GM23338 (cell line): ENCODE measurements around the gene DNAH8. TPM values are rescaled to one million over a fixed set of nuclear protein-coding genes. Genes with fewer than 3 reads are reported as not detected.
A peak's percentile ranks its signal among the peaks of the same experiment; 100 is the strongest.

ENCODE experiments used
- ATAC-seq: fragments of 200-7000 bp; cut with Tn5 transposase; 3 replicates; pipeline ENCODE4 v1.9.1; 2020
- DNase-seq: peaks from one replicate; pipeline ENCODE4 v3.0.0-alpha.2; 2015; ENCODE audit warnings: low spot score
- H2AFZ ChIP-seq: fragments of 200-600 bp; sonication (generic); 2 replicates; pipeline ENCODE4 v1.8.0; 2016; ENCODE audit warnings: antibody characterized with exemption, mild to moderate bottlenecking, moderate library complexity
- H3F3A ChIP-seq: fragments of 200-600 bp; sonication (generic); replicated peaks from 2 replicates; pipeline ENCODE4 v1.8.0; 2017; ENCODE audit warnings: antibody characterized with exemption, mixed run types, low read depth
- H3K27ac ChIP-seq: fragments of 200-600 bp; sonication (generic); 2 replicates; pipeline ENCODE4 v1.6.1; 2016; ENCODE audit warnings: low read depth
- H3K27me3 ChIP-seq: fragments of 200-600 bp; sonication (generic); 2 replicates; pipeline ENCODE4 v1.8.0; 2016; ENCODE audit warnings: mild to moderate bottlenecking, mixed run types, moderate library complexity; ENCODE audit not compliant: insufficient read depth
- H3K36me3 ChIP-seq: fragments of 200-600 bp; sonication (generic); 2 replicates; pipeline ENCODE4 v1.8.0; 2016; ENCODE audit warnings: mild to moderate bottlenecking; ENCODE audit not compliant: insufficient read depth
- H3K4me1 ChIP-seq: fragments of 200-600 bp; sonication (generic); 2 replicates; pipeline ENCODE4 v1.8.0; 2016; ENCODE audit warnings: mild to moderate bottlenecking, moderate library complexity; ENCODE audit not compliant: insufficient read depth
- H3K4me2 ChIP-seq: fragments of 200-600 bp; sonication (generic); 2 replicates; pipeline ENCODE4 v1.7.1; 2017; ENCODE audit warnings: mixed run types
- H3K4me3 ChIP-seq: fragments of 200-600 bp; sonication (generic); 2 replicates; pipeline ENCODE4 v1.6.1; 2016; ENCODE audit warnings: mixed run types
- H3K79me2 ChIP-seq: fragments of 200-600 bp; sonication (generic); replicated peaks from 2 replicates; pipeline ENCODE4 v1.8.0; 2017; ENCODE audit warnings: mild to moderate bottlenecking; ENCODE audit not compliant: insufficient read depth
- H3K9me2 ChIP-seq: fragments of 200-600 bp; sonication (generic); 2 replicates; pipeline ENCODE4 v1.8.0; 2017; ENCODE audit not compliant: insufficient read depth
- H4K20me1 ChIP-seq: fragments of 200-600 bp; sonication (generic); replicated peaks from 2 replicates; pipeline ENCODE4 v1.8.0; 2017; ENCODE audit warnings: mild to moderate bottlenecking; ENCODE audit not compliant: insufficient read depth
- H3K27ac Mint-ChIP-seq: 2 replicates; pipeline ENCODE4 v1.8.0; 2020; ENCODE audit warnings: inconsistent platforms, mild to moderate bottlenecking, moderate library complexity, mixed read lengths
- H3K27me3 Mint-ChIP-seq: 3 replicates; pipeline ENCODE4 v1.8.0; 2022; ENCODE audit warnings: low read depth, mild to moderate bottlenecking, moderate library complexity, mixed read lengths, inconsistent platforms; ENCODE audit not compliant: insufficient read depth, poor library complexity
- H3K36me3 Mint-ChIP-seq: 3 replicates; pipeline ENCODE4 v1.8.0; 2021; ENCODE audit warnings: low read depth, mild to moderate bottlenecking, inconsistent platforms, moderate library complexity, mixed read lengths
- H3K4me1 Mint-ChIP-seq: 3 replicates; pipeline ENCODE4 v1.8.0; 2020; ENCODE audit warnings: mild to moderate bottlenecking, inconsistent platforms, mixed read lengths
- H3K4me3 Mint-ChIP-seq: 3 replicates; pipeline ENCODE4 v1.8.0; 2021; ENCODE audit warnings: moderate library complexity, mild to moderate bottlenecking, inconsistent platforms, mixed read lengths
- H3K9me3 Mint-ChIP-seq: 3 replicates; pipeline ENCODE4 v1.8.0; 2020; ENCODE audit warnings: moderate library complexity, mild to moderate bottlenecking, inconsistent platforms, mixed read lengths
- CTCF ChIP-seq, 2 experiments: fragments of 200-600 bp in 1 of 2; sonication (generic) in 1 of 2; conservative IDR thresholded peaks; 2 replicates each; pipeline versions ENCODE4 v1.5.1 to v1.6.1; 2016 to 2017; ENCODE audit warnings: antibody characterized with exemption in 2 of 2, low read depth in 2 of 2, mild to moderate bottlenecking in 2 of 2, moderate library complexity in 1 of 2
- EZH2 ChIP-seq: fragments of 200-600 bp; sonication (generic); IDR thresholded peaks from one replicate; pipeline ENCODE4 v1.8.0; 2017; ENCODE audit warnings: antibody characterized with exemption, mild to moderate bottlenecking, low read depth; ENCODE audit not compliant: unreplicated experiment
- JUNB ChIP-seq: IDR thresholded peaks from one replicate; pipeline ENCODE4 v1.6.1; 2016; ENCODE audit warnings: antibody characterized with exemption; ENCODE audit not compliant: unreplicated experiment
- polyA plus RNA-seq: library from polyadenylated mRNA; unstranded; fragments of >200 nt; fragmentation: Nextera tagmentation; extraction: Ambion mirVana; gene quantifications from 2 replicates; pipeline ENCODE4 v1.2.1, GENCODE V29; 2016
- total RNA-seq: library from RNA; depleted of rRNA; stranded (reverse); fragments of >200 nt; shearing (Covaris generic); gene quantifications from 2 replicates; pipeline ENCODE4 v1.2.3, GENCODE V29; 2014
- TF ChIP-seq, protein P1 (sequence below): fragments of 250-450 bp; sonication (Bioruptor Pico); IDR thresholded peaks from 2 replicates; pipeline ENCODE4 v1.5.0; 2020; ENCODE audit warnings: mild to moderate bottlenecking, moderate library complexity

The DNAH8 gene
- total and polyA plus RNA-seq, 2 experiments from 2014 or later: 0.02 TPM; not detected in 1

- H3K27me3 ChIP-seq: no peaks in the 10 kb centered on the region
- no peaks in the 10 kb centered on the region for H3K36me3 Mint-ChIP-seq
Observed at GRCh38 chr6:38728203-38728602, 13.1 kb downstream of the DNAH8 start.

DNA sequence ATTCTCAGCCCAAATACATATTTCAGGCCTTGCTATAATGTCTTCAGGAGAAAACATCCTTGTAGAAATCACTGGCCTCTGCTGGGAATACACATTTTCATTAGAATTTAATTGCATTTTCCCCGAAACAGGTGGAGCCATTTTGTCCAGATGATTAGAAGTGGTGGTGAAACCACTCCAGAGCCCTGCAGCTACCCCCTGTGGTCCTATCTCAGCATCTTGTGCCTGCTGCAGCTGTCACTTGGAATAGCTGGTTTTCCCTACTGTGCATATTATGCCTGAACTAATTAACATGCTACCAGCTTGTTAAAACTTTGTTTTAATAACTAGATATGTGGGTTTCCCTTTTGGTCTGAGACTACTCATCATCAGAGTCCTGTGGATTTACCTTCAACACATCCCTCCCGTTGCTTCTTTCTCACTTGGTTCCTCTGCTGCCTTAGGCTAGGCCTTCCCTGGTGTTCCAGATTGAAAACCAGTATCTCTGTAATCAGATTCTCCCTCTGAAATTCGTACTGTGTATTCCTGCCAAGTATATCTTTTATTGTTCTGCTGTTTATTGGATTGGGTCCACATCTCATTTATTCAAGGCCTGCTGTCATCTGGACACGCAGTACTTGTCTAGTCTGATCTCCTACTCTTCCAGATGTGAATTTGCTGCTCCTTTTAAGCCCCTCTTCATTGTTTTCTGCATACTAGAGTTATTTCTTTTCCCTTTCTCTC, 15.2 kb downstream of the DNAH8 start:
- DNase-seq: no peak
- Histone ChIP-seq H2AFZ (no peak overlapping the region), H3F3A (no peaks in the 10 kb centered on the region), H3K4me2 (no peak overlapping the region), H3K79me2 (no peaks in the 10 kb centered on the region), H4K20me1 (no peaks in the 10 kb centered on the region), H3K36me3 (no peaks in the 10 kb centered on the region), H3K4me1 (no peaks in the 10 kb centered on the region), H3K9me2 (no peaks in the 10 kb centered on the region), H3K4me3 (no peak overlapping the region), H3K27me3 (no peaks in the 10 kb centered on the region), H3K27ac (no peak overlapping the region)
- no peak overlapping the region for H3K27ac Mint-ChIP-seq
- H3K4me3 Mint-ChIP-seq: no peak overlapping the region
- TF ChIP-seq, protein P1, sequence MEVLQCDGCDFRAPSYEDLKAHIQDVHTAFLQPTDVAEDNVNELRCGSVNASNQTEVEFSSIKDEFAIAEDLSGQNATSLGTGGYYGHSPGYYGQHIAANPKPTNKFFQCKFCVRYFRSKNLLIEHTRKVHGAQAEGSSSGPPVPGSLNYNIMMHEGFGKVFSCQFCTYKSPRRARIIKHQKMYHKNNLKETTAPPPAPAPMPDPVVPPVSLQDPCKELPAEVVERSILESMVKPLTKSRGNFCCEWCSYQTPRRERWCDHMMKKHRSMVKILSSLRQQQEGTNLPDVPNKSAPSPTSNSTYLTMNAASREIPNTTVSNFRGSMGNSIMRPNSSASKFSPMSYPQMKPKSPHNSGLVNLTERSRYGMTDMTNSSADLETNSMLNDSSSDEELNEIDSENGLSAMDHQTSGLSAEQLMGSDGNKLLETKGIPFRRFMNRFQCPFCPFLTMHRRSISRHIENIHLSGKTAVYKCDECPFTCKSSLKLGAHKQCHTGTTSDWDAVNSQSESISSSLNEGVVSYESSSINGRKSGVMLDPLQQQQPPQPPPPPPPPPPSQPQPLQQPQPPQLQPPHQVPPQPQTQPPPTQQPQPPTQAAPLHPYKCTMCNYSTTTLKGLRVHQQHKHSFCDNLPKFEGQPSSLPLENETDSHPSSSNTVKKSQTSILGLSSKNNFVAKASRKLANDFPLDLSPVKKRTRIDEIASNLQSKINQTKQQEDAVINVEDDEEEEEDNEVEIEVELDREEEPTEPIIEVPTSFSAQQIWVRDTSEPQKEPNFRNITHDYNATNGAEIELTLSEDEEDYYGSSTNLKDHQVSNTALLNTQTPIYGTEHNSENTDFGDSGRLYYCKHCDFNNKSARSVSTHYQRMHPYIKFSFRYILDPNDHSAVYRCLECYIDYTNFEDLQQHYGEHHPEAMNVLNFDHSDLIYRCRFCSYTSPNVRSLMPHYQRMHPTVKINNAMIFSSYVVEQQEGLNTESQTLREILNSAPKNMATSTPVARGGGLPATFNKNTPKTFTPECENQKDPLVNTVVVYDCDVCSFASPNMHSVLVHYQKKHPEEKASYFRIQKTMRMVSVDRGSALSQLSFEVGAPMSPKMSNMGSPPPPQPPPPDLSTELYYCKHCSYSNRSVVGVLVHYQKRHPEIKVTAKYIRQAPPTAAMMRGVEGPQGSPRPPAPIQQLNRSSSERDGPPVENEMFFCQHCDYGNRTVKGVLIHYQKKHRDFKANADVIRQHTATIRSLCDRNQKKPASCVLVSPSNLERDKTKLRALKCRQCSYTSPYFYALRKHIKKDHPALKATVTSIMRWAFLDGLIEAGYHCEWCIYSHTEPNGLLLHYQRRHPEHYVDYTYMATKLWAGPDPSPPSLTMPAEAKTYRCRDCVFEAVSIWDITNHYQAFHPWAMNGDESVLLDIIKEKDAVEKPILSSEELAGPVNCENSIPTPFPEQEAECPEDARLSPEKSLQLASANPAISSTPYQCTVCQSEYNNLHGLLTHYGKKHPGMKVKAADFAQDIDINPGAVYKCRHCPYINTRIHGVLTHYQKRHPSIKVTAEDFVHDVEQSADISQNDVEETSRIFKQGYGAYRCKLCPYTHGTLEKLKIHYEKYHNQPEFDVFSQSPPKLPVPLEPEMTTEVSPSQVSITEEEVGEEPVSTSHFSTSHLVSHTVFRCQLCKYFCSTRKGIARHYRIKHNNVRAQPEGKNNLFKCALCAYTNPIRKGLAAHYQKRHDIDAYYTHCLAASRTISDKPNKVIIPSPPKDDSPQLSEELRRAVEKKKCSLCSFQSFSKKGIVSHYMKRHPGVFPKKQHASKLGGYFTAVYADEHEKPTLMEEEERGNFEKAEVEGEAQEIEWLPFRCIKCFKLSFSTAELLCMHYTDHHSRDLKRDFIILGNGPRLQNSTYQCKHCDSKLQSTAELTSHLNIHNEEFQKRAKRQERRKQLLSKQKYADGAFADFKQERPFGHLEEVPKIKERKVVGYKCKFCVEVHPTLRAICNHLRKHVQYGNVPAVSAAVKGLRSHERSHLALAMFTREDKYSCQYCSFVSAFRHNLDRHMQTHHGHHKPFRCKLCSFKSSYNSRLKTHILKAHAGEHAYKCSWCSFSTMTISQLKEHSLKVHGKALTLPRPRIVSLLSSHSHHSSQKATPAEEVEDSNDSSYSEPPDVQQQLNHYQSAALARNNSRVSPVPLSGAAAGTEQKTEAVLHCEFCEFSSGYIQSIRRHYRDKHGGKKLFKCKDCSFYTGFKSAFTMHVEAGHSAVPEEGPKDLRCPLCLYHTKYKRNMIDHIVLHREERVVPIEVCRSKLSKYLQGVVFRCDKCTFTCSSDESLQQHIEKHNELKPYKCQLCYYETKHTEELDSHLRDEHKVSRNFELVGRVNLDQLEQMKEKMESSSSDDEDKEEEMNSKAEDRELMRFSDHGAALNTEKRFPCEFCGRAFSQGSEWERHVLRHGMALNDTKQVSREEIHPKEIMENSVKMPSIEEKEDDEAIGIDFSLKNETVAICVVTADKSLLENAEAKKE: no peak
- TF ChIP-seq EZH2 (no peak), CTCF (conservative IDR thresholded peaks at IDR 0.05; ENCODE audit: low read depth in 2 of 2) (no peak)
- H3K4me1 Mint-ChIP-seq: peaks cover 4% of the 10 kb centered on the region; the same call in 2 of the 3 replicates
- peaks cover 1% of the 10 kb centered on the region; the same call in 1 of the 3 replicates for H3K9me3 Mint-ChIP-seq
- peaks cover 2% of the 10 kb centered on the region for H3K27me3 Mint-ChIP-seq
- H3K36me3 Mint-ChIP-seq: no peaks in the 10 kb centered on the region
- ATAC-seq: no peak

More at GRCh38 chr6:38728203-38728602, 13.1 kb downstream of the DNAH8 start:
- Histone ChIP-seq H3K36me3 (no peaks in the 10 kb centered on the region), H3K9me2 (no peaks in the 10 kb centered on the region), H2AFZ (peak overlapping the region; percentile 21; the same call in 1 of the 2 replicates), H3F3A (no peaks in the 10 kb centered on the region), H3K4me2 (no peak overlapping the region), H3K4me1 (no peaks in the 10 kb centered on the region), H3K4me3 (no peak overlapping the region), H3K27ac (no peak overlapping the region), H4K20me1 (no peaks in the 10 kb centered on the region), H3K79me2 (no peaks in the 10 kb centered on the region)
- peaks cover 2% of the 10 kb centered on the region for H3K27me3 Mint-ChIP-seq
- H3K4me3 Mint-ChIP-seq: no peak overlapping the region
- H3K4me1 Mint-ChIP-seq: peaks cover 5% of the 10 kb centered on the region; the same call in 2 of the 3 replicates
- ATAC-seq: no peak
- H3K27ac Mint-ChIP-seq: no peak overlapping the region
- no peaks in the 10 kb centered on the region for H3K9me3 Mint-ChIP-seq
- DNase-seq: no peak
- TF ChIP-seq JUNB (no peak), EZH2 (no peak)
